Measurements from ENCODE around the gene MLIP.

The MLIP gene

DNA sequence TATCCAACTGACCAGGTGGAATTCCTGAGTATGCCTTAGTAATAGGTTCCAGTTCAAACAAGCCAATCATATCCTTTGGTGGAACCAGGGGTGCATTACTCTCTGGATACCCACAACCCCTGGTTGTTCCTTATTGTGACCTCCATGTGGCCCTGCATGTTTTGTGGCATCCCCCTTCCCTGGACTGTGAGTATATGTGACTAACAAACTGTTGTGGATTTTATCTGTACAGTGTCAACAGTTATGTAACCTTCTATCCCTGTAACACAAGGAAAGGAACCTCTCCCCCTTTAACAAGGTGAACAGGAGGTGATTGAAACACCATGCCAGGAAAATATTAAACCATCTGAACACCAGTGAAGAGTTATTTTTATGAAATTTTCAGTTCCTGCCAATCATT, 46.2 kb downstream of the MLIP start:
- no peak overlapping the region for H3K4me3 ChIP-seq (ENCODE audit: low read depth, low read length)
- DNase-seq (ENCODE audit: low read depth) = no peak
- TF ChIP-seq, protein P1, sequence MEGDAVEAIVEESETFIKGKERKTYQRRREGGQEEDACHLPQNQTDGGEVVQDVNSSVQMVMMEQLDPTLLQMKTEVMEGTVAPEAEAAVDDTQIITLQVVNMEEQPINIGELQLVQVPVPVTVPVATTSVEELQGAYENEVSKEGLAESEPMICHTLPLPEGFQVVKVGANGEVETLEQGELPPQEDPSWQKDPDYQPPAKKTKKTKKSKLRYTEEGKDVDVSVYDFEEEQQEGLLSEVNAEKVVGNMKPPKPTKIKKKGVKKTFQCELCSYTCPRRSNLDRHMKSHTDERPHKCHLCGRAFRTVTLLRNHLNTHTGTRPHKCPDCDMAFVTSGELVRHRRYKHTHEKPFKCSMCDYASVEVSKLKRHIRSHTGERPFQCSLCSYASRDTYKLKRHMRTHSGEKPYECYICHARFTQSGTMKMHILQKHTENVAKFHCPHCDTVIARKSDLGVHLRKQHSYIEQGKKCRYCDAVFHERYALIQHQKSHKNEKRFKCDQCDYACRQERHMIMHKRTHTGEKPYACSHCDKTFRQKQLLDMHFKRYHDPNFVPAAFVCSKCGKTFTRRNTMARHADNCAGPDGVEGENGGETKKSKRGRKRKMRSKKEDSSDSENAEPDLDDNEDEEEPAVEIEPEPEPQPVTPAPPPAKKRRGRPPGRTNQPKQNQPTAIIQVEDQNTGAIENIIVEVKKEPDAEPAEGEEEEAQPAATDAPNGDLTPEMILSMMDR (IDR thresholded peaks at IDR 0.05; ENCODE audit: control insufficient read depth, extremely low read depth, insufficient read depth) = no peak

DNA sequence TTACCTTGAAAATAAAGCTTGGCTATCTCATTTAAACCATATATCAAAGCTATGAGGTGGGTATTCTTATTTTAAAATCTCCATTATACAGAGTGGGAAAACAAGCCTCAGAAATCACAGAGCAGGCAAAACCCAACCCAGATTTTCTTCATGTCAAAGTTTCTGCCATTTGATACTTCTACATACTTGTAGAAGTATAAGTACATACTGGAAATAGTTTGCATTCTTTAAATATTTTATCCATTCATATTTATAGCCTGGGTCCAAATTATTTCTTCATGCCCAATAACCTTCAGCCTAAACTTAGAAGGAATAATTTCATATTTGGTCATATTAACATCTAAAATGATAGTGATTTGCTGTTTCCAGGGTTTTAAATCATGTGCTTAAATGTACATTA, 61.8 kb downstream of the MLIP start:
- H3K4me3 ChIP-seq (ENCODE audit: low read depth, low read length) = no peak overlapping the region
- TF ChIP-seq, protein P1 (IDR thresholded peaks at IDR 0.05; ENCODE audit: control insufficient read depth, extremely low read depth, insufficient read depth) = no peak
- no peak for DNase-seq (ENCODE audit: low read depth)

DNA sequence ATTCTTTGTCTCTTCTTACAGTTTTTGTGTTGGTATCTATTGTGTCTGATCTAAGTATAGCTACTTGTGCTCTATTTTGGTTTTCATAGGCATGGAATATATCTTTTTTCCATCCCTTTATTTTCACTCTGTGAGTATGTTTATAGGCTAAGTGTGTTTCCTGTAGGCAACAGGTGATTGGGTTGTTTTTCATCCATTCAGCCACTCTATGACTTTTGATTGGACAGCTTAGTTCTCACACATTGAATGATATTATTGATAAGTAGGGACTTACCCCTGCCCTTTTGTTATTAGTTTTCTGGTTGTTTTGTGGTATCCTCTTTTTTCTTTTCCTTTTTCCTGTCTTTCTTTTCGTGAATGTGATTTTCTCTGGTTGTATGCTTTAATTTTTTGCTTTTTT, 67.9 kb downstream of the MLIP start:
- H3K4me3 ChIP-seq (ENCODE audit: low read depth, low read length) = no peak overlapping the region
- no peak for DNase-seq (ENCODE audit: low read depth)
- TF ChIP-seq, protein P1 (IDR thresholded peaks at IDR 0.05; ENCODE audit: control insufficient read depth, extremely low read depth, insufficient read depth) = no peak

DNA sequence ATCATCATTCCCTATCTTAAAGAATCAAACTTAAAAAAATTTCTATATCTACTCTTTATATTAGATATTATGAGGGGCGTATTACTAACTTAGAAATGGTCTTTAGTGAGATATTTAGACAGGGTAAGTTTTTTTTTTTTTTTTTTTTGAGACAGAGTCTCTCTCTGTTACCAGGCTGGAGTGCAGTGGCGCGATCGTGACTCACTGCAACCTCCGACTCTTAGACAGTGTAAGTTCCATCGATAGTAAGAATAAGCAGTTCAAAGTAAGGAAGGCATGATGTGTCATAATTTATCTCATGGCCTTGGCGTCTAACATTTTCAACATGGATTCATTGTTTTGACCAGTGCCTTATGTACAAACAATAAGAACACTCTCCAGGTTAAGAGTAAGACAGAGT, 72.4 kb downstream of the MLIP start:
- no peak for DNase-seq (ENCODE audit: low read depth)
- no peak overlapping the region for H3K4me3 ChIP-seq (ENCODE audit: low read depth, low read length)
- TF ChIP-seq, protein P1 (IDR thresholded peaks at IDR 0.05; ENCODE audit: control insufficient read depth, extremely low read depth, insufficient read depth) = no peak

DNA sequence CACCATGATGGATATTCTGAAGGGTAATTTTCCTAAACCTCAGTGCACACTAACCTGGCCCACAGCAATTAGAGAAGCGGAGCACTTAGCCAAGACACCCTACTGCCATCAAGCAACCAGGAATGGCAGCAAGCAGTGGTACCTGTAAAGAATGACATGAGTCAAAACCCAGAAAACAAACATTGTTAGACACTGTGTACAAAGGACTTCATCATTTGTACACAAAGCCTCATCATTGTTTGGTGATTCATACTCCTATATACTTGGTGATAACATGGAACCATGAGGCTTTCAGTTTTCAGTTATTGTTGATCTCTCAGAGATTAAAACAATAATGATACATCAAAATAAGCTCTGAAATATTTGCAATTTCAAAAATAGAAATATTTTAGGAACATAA, 74.6 kb downstream of the MLIP start:
- no peak overlapping the region for H3K4me3 ChIP-seq (ENCODE audit: low read depth, low read length)
- no peak for DNase-seq (ENCODE audit: low read depth)
- TF ChIP-seq, protein P1 (IDR thresholded peaks at IDR 0.05; ENCODE audit: control insufficient read depth, extremely low read depth, insufficient read depth) = no peak

DNA sequence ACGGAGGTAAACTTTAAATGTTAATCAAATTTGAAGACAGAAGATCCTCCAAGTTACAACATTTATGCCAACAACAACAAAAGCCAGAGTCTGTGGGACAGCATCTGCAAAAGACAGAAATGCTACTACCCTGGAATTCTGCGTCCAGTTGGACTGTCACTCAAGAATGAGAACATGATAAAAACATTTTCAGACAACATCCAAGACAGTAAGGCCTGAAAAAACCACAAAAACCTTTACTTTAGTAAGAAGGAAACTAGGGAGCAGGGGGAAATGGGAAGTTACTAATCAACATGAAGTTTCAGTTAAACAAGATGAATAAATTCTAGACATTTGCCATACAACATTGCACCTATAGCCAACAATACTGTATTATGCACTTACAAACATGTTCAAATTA, 77.6 kb downstream of the MLIP start:
- H3K4me3 ChIP-seq (ENCODE audit: low read depth, low read length) = no peak overlapping the region
- DNase-seq (ENCODE audit: low read depth) = no peak
- TF ChIP-seq, protein P1 (IDR thresholded peaks at IDR 0.05; ENCODE audit: control insufficient read depth, extremely low read depth, insufficient read depth) = no peak

DNA sequence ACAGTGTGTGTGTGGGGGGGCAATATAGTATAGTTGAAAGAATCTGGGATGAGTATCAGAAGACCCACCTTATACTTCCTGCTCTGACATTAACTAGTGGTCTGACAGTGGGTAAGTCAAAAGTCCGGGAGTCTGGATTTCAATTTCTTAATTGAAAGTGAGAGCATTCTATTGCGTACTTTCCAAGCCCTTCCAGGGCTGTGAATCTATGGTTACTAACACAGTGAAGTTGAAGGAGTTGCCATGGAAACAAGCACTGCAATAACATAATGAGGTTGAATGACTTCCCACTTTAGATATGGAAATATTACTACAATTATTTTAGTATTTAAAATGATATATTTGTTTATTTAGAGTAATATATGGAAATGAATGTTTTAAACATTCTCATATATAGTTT, 80.2 kb downstream of the MLIP start:
- H3K4me3 ChIP-seq (ENCODE audit: low read depth, low read length) = no peak overlapping the region
- TF ChIP-seq, protein P1 (IDR thresholded peaks at IDR 0.05; ENCODE audit: control insufficient read depth, extremely low read depth, insufficient read depth) = no peak
- no peak for DNase-seq (ENCODE audit: low read depth)

Measured in LNCaP clone FGC (cell line).